GM19099 (cell line): ENCODE results near the gene SUGT1.

Experiments used
- POLR2A ChIP-seq: IDR thresholded peaks from 3 replicates; pipeline ENCODE4 v1.6.1; 2011; ENCODE audit warnings: low read depth; ENCODE audit not compliant: insufficient read length; ENCODE audit errors: extremely low read depth

Gene SUGT1

GRCh38 chr13:52736891-52737290, 84.3 kb downstream of the SUGT1 start:
- no peak for TF ChIP-seq POLR2A

- no peak for TF ChIP-seq POLR2A
Observed at GRCh38 chr13:52737451-52737850, 84.8 kb downstream of the SUGT1 start.

GRCh38 chr13:52737965-52738364, 85.3 kb downstream of the SUGT1 start:
- TF ChIP-seq POLR2A, result no peak

- no peak for TF ChIP-seq POLR2A
Observed at GRCh38 chr13:52738719-52739467, 86.3 kb downstream of the SUGT1 start.

GRCh38 chr13:52739468-52740071, 86.9 kb downstream of the SUGT1 start, which contains the start of gene CNMD:
CNMD (minus strand) TSS chr13:52739820; CDS start chr13:52739701, 119 bp downstream.
- TF ChIP-seq POLR2A, result no peak

GRCh38 chr13:52743569-52743968, 90.9 kb downstream of the SUGT1 start:
- no peak for TF ChIP-seq POLR2A

- no peak for TF ChIP-seq POLR2A
Observed at GRCh38 chr13:52743988-52744387, 91.4 kb downstream of the SUGT1 start.

GRCh38 chr13:52744842-52745375, 92.3 kb downstream of the SUGT1 start:
- no peak for TF ChIP-seq POLR2A

GRCh38 chr13:52746141-52746540, 93.5 kb downstream of the SUGT1 start:
- TF ChIP-seq POLR2A, result no peak

GRCh38 chr13:52749419-52749818, 96.8 kb downstream of the SUGT1 start:
- TF ChIP-seq POLR2A, result no peak
